NT2/D1 (cell line): ENCODE data around the gene BTC.

Experiments
- SUZ12 ChIP-seq: IDR thresholded peaks from 2 replicates; pipeline ENCODE4 v1.6.1; 2011; ENCODE audit not compliant: insufficient read length, insufficient read depth; ENCODE audit errors: extremely low read depth
- YY1 ChIP-seq: IDR thresholded peaks from 2 replicates; pipeline ENCODE4 v1.6.1; 2011; ENCODE audit not compliant: insufficient read length, insufficient read depth
- ZNF274 ChIP-seq: IDR thresholded peaks from 2 replicates; pipeline ENCODE4 v1.6.1; 2011; ENCODE audit warnings: mild to moderate bottlenecking, low read depth, low read length

DNA sequence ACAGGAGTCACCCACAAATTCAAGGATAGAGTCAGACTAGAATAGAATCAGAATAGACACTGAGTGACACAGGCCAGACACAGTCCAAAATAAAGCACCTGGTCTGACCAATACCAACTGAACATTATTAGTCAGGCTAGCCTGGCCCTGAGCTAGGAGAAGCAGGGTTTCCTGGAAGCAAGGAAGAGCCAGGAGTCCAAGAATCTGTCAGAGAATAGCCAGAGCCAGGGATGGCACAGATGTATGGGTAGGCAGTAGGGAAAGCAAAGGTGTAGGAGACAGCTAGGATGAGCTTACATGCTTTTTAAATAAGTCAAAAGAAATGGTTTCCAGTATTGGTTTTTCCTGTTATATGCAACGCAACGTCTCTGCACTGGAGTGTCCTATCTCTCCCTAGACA is 3.7 kb downstream of the BTC start:
- no peak for TF ChIP-seq ZNF274
- TF ChIP-seq YY1: no peak
- TF ChIP-seq SUZ12: no peak
